Activated CD8-positive, alpha-beta T cell treated with anti-CD3 and anti-CD28 coated beads, Interleukin-2, amount 10 ng/mL, durations not matched to agents 7 days and 5 days (primary cell): Measurements from ENCODE around the gene HOXD10. TPM values are rescaled to one million over a fixed set of nuclear protein-coding genes. Genes with fewer than 3 reads are reported as not detected.

Source experiments
- ATAC-seq: fragments of 150-1000 bp; cut with Tn5 transposase; one replicate; pipeline ENCODE4 v1.10.0; 2021; ENCODE audit warnings: moderate library complexity
- CTCF ChIA-PET: fragments of 350-600 bp; sonication (Branson Sonifier 250); formaldehyde crosslinking; loops from one replicate; lab custom pipeline; 2021; ENCODE audit warnings: antibody characterized with exemption; lab: Charles Lee
- POLR2A ChIA-PET: fragments of 350-600 bp; sonication (Branson Sonifier 250); formaldehyde crosslinking; loops from one replicate; lab custom pipeline; 2021; ENCODE audit warnings: antibody characterized with exemption; lab: Charles Lee
- DNase-seq: peaks from one replicate; pipeline ENCODE4 v3.0.0-alpha.2; 2020
- H3K27ac Mint-ChIP-seq: one replicate; pipeline ENCODE4 v1.8.0; 2021; ENCODE audit warnings: mild to moderate bottlenecking, mixed read lengths
- H3K27me3 Mint-ChIP-seq: one replicate; pipeline ENCODE4 v1.8.0; 2021; ENCODE audit warnings: low read depth, mixed read lengths
- H3K36me3 Mint-ChIP-seq: one replicate; pipeline ENCODE4 v1.8.0; 2021; ENCODE audit warnings: low read depth, mixed read lengths
- H3K4me1 Mint-ChIP-seq: one replicate; pipeline ENCODE4 v1.8.0; 2021; ENCODE audit warnings: low read depth, mixed read lengths
- H3K4me3 Mint-ChIP-seq: one replicate; pipeline ENCODE4 v1.8.0; 2021; ENCODE audit warnings: mild to moderate bottlenecking, mixed read lengths
- H3K9me3 Mint-ChIP-seq: one replicate; pipeline ENCODE4 v1.8.0; 2022; ENCODE audit warnings: mixed read lengths; ENCODE audit not compliant: insufficient read depth
- total RNA-seq, 2 experiments: library from RNA; stranded (reverse); gene quantifications; one replicate each; pipeline ENCODE4 v1.2.3, GENCODE V29; 2021

HOXD10 gene
- not detected for total RNA-seq

GRCh38 chr2:176115883-176116813 lies at the start of gene HOXD10:
HOXD10 (plus strand) TSS chr2:176116778; CDS start chr2:176116834, 56 bp downstream.
- POLR2A ChIA-PET = no interaction called here
- Mint-ChIP-seq H3K27me3 (peaks cover 86% of the 10 kb centered on the region), H3K36me3 (peaks cover 6% of the 10 kb centered on the region), H3K27ac (no peak within 1 kb of the TSS), H3K4me1 (no peaks in the 10 kb centered on the region), H3K4me3 (no peak within 1 kb of the TSS), H3K9me3 (peaks cover 10% of the 10 kb centered on the region)
- ATAC-seq (no peak), DNase-seq (no peak)
- CTCF ChIA-PET = no interaction called here

- Mint-ChIP-seq H3K4me3 (no peak overlapping the region), H3K4me1 (peaks cover 5% of the 10 kb centered on the region)
- CTCF ChIA-PET = no interaction called here
Measured at GRCh38 chr2:176067589-176068418, 48.8 kb upstream of the HOXD10 start.

DNA sequence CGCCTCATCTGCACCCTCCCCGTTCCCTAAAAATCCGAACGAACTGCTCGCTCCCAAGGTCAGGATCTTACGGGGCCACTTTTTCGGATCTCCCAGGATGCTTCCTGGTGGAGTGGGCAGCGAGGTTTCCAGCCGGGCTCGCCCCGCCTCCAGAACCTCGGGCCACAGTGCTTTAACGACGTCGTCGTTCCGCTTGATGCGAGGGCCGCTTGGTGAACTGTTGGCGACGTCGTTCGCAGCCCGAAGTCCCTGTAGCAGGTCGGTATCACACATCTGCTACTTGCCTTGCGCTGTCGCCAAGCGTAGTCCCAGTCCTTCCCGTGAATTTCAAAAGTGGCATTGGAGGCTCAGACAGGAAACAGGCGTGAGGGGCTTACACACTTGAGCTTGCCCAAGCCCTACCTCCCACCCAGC lies 48.2 kb upstream of the HOXD10 start:
- peaks cover 3% of the 10 kb centered on the region for H3K36me3 Mint-ChIP-seq
- H3K4me3 Mint-ChIP-seq = no peak overlapping the region
- no peak for DNase-seq
- no peaks in the 10 kb centered on the region for H3K9me3 Mint-ChIP-seq
- ChIA-PET POLR2A (no interaction called here), CTCF (no interaction called here)
- peaks cover 87% of the 10 kb centered on the region for H3K27me3 Mint-ChIP-seq
- no peak overlapping the region for H3K27ac Mint-ChIP-seq
- ATAC-seq = no peak
- H3K4me1 Mint-ChIP-seq = peaks cover 5% of the 10 kb centered on the region

More at GRCh38 chr2:176067589-176068418, 48.8 kb upstream of the HOXD10 start:
- POLR2A ChIA-PET = no interaction called here
- DNase-seq (no peak), ATAC-seq (no peak)
- Mint-ChIP-seq H3K36me3 (peaks cover 3% of the 10 kb centered on the region), H3K9me3 (no peaks in the 10 kb centered on the region), H3K27ac (no peak overlapping the region), H3K27me3 (peaks cover 83% of the 10 kb centered on the region)

- ATAC-seq (no peak), DNase-seq (no peak)
- ChIA-PET CTCF (no interaction called here), POLR2A (no interaction called here)
- Mint-ChIP-seq H3K27me3 (peaks cover 93% of the 10 kb centered on the region), H3K4me3 (no peak overlapping the region), H3K9me3 (no peaks in the 10 kb centered on the region), H3K36me3 (no peaks in the 10 kb centered on the region), H3K27ac (no peak overlapping the region), H3K4me1 (peaks cover 5% of the 10 kb centered on the region)
Measured at GRCh38 chr2:176071330-176072291, 45.0 kb upstream of the HOXD10 start.

DNA sequence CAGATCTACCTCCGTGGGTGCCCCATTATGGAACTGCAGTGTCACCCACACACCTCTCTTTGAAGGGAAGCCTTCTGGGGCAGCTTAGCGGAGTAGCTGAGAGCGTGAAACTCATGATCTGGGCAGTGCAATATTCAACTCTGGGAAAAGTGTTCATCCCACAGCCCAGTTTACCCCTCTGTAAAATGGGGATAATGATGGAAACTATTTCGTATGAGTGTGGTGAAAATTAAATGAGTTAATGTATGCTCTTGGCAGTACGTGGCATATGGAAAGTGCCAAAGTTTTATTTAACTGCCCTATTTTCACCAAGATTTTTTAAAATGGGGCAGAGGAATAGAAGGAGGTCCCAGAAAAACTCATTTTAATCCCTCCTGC lies 44.3 kb upstream of the HOXD10 start:
- Mint-ChIP-seq H3K9me3 (no peaks in the 10 kb centered on the region), H3K4me3 (no peak overlapping the region), H3K4me1 (peaks cover 5% of the 10 kb centered on the region), H3K36me3 (no peaks in the 10 kb centered on the region), H3K27ac (no peak overlapping the region), H3K27me3 (peaks cover 90% of the 10 kb centered on the region)
- CTCF ChIA-PET = no interaction called here
- DNase-seq = no peak
- no peak for ATAC-seq
- POLR2A ChIA-PET = no interaction called here

DNA sequence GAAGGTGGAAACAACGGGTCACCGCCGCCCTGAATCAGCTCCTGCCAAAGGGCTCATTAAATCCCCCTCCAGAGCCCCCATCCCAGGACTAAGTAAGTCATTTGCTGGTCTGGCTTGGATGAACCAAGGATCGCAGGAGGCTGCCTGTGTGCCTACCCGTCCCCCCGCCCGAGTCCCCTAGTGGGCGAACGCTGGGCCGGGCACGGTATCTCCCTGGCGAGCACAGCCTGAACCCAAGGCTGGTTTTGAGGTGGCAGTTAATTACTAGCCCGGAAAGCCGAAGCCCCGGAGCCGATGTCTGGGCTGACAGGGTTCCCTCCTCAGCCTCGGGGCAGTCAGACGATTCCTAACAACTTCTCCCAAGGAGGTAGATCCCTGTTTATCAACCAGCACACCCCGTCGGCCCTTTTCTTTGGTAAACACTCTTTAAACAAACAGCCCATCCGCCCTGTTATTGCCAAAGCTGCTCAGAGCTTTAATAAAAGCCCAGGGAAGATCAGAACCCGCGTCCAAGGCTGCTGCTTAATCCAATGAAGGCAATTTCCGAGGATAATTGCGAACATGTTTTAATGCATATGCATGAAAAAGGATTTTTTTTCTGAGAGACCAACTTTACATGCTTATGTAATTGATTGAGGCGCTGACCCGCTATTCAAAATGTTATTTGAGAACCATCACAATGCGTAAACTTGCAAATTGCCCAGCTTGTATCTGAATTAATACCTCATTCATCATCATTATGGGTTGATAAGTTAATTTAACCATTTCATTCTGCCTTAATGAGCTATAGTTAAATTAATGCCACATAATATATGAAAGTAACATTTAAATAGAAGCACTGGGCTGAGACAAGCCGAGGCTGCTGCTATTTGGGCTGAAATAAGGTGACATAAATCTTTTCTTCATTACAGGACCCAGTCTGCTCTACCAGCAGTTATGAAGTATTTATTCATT lies 43.4 kb upstream of the HOXD10 start:
- no peak for DNase-seq
- Mint-ChIP-seq H3K4me3 (no peak overlapping the region), H3K27ac (no peak overlapping the region), H3K9me3 (no peaks in the 10 kb centered on the region), H3K4me1 (no peaks in the 10 kb centered on the region), H3K36me3 (no peaks in the 10 kb centered on the region), H3K27me3 (peaks cover 84% of the 10 kb centered on the region)
- ATAC-seq = no peak
- POLR2A ChIA-PET = interaction anchor here (0.9 kb wide), 1 partner anchor 21 kb away, joined by 4 read pairs; no protein-coding TSS in a partner anchor
- CTCF ChIA-PET = interaction anchor here (0.7 to 1.5 kb wide), 3 partner anchors 9 to 383 kb away, joined by 3 to 4 read pairs (median 4); no protein-coding TSS in a partner anchor

DNA sequence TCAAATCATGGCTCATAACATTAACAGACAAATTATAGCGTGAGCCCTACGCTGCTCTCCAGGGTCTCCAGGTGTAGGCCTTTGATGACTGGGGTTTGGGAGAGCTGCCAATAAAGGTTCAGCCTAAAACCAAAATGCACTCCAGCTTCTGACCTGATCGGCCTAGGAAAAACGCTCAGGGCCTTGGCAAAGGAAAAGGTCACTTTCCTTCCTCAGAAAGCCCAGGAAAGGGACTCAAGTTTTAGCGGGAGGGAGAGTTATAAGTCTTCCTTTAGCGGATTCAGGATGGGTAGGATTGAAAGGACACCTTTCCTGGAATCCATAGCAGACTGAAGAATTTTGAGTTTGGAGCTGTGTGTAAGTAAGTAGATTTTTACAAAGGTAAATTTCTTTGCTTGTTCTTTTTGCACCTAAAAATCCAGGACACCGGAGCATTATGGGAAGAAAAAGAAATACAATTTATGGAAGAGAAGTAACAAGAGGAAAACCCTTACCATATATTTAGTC lies 41.6 kb upstream of the HOXD10 start:
- Mint-ChIP-seq H3K9me3 (no peaks in the 10 kb centered on the region), H3K4me1 (peaks cover 7% of the 10 kb centered on the region), H3K36me3 (peaks cover 7% of the 10 kb centered on the region), H3K27ac (no peak overlapping the region), H3K4me3 (no peak overlapping the region), H3K27me3 (peaks cover 81% of the 10 kb centered on the region)
- ChIA-PET CTCF (interaction anchor here (0.8 to 1.1 kb wide), 4 partner anchors 21 to 52 kb away, joined by 3 read pairs; no protein-coding TSS in a partner anchor), POLR2A (interaction anchor here (0.6 kb wide), 1 partner anchor 10 kb away, joined by 3 read pairs; no protein-coding TSS in a partner anchor)
- DNase-seq (no peak), ATAC-seq (no peak)

DNA sequence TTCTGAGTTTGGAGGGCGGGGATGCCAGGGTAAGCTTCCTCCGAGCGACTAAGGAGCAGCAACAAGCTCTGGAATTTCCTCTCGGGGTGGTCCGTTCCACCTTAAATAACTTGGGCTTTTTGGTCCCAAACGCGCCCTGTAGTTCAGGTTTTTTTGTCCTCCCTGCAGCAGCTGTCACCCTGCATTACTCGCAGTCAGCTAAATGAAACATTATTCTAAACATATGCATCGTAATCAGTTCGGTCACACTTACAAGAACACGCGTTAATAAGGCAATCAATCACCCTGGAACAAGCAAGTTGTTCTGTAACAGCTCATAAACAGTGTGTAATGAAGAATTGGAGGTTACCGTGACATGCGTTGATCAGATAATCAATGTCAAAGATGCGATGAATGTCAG lies 41.1 kb upstream of the HOXD10 start:
- POLR2A ChIA-PET = no interaction called here
- H3K36me3 Mint-ChIP-seq = peaks cover 7% of the 10 kb centered on the region
- H3K4me3 Mint-ChIP-seq = no peak overlapping the region
- no peak overlapping the region for H3K27ac Mint-ChIP-seq
- peaks cover 7% of the 10 kb centered on the region for H3K4me1 Mint-ChIP-seq
- no peaks in the 10 kb centered on the region for H3K9me3 Mint-ChIP-seq
- peaks cover 78% of the 10 kb centered on the region for H3K27me3 Mint-ChIP-seq
- ATAC-seq (no peak), DNase-seq (no peak)
- CTCF ChIA-PET = interaction anchor here (0.8 to 1.1 kb wide), 4 partner anchors 21 to 52 kb away, joined by 3 read pairs; no protein-coding TSS in a partner anchor

GRCh38 chr2:176076063-176076462 lies 40.5 kb upstream of the HOXD10 start:
- no peak for ATAC-seq
- H3K4me1 Mint-ChIP-seq = peaks cover 9% of the 10 kb centered on the region
- H3K27ac Mint-ChIP-seq = no peak overlapping the region
- H3K9me3 Mint-ChIP-seq = no peaks in the 10 kb centered on the region
- peaks cover 9% of the 10 kb centered on the region for H3K36me3 Mint-ChIP-seq
- no peak overlapping the region for H3K4me3 Mint-ChIP-seq
- H3K27me3 Mint-ChIP-seq = peaks cover 79% of the 10 kb centered on the region
- no peak for DNase-seq
- CTCF ChIA-PET = no interaction called here
- POLR2A ChIA-PET = no interaction called here

DNA sequence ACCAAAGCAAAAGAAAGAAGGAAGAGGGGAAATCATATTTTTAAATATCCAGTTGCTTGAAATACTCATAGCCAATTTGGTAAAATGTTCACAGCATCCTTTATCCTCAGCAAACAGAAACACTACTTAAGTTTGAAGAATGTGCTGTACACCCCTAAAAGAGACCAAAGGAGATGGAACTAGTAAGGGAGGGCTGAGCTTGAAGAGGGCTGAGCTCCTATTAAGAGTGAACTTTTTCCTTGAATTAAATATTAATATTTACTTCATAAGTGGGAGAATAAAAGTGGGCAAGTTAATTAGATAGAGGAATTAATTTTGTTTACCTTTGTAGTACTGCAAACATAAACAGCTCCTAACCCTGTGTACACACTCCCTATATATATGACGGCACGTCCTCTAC lies 39.8 kb upstream of the HOXD10 start:
- ChIA-PET POLR2A (no interaction called here), CTCF (no interaction called here)
- no peaks in the 10 kb centered on the region for H3K9me3 Mint-ChIP-seq

More for the DNA sequence above, 39.8 kb upstream of the HOXD10 start:
- Mint-ChIP-seq H3K27me3 (peaks cover 78% of the 10 kb centered on the region), H3K4me3 (no peak overlapping the region), H3K4me1 (peaks cover 12% of the 10 kb centered on the region), H3K27ac (no peak overlapping the region), H3K36me3 (peaks cover 14% of the 10 kb centered on the region)
- DNase-seq = no peak
- no peak for ATAC-seq
